Measurements from ENCODE around the gene PSME3. TPM values are rescaled to one million over a fixed set of nuclear protein-coding genes. Genes with fewer than 3 reads are reported as not detected.

PSME3 gene
- total and polyA plus RNA-seq, 2 of the 13 experiments (the other 11 are each of a cell fraction or from before 2014, with no cell fraction given) = 66.3 to 135 TPM

DNA sequence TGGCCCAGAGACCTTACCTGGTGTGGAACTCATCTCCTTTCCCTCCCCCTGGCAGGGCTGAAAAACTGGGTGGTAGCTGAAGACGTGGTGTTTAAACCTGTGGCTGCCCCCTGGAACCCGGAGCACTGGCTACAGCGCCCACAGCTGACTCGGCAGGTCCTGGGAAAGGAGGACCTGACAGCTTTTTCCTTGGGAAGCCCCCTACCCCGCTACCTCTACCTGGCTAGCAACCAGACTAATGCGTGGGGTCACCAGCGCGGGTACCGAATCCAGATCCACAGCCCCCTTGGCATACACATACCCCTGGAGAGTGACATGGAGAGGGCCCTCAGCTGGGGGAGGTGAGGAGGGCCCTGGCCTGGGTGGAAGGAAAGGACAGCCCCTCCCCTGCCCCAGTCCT is 15.8 kb downstream of the PSME3 start:
- intact Hi-C loops (cut with micrococcal nuclease; ENCODE audit: unreplicated experiment) = no loop called here
- in situ Hi-C loops (cut with HindIII; ENCODE audit: extremely low pct_ligation_motif_present, low pct_unique_long_range_greater_than_20kb) = loop anchor here (10.0 kb wide), 1 partner anchor 136 kb away; the partner anchor contains the start of genes PTGES3L and RUNDC1

More for the DNA sequence above, 15.8 kb downstream of the PSME3 start:
- POLR2A ChIA-PET = interaction anchor here (1.1 to 3.7 kb wide), 3 partner anchors 18 to 80 kb away, joined by 3 to 12 read pairs (median 10); no protein-coding TSS in a partner anchor
- H2AFZ ChIP-seq (ENCODE audit: low read length) = no peak overlapping the region
- no TSS peak for BruUV-seq (replicated peaks)
- H3K36me3 ChIP-seq (replicated peaks in 1 of 2; ENCODE audit: control insufficient read depth in 1 of 2, insufficient read depth in 2 of 2, low read length in 2 of 2) = peaks cover 13 to 16% of the 10 kb centered on the region in 2 experiments
- 92% methylated on average over 8 of the region's 9 CpGs for WGBS (ENCODE audit: low lambda C conversion rate)
- H3K9me3 ChIP-seq (ENCODE audit: low read length) = no peaks in the 10 kb centered on the region
- H3K27me3 ChIP-seq (ENCODE audit: control insufficient read depth in 1 of 2, insufficient read depth in 2 of 2, low read length in 2 of 2) = no peaks in the 10 kb centered on the region
- H3K79me2 ChIP-seq (ENCODE audit: insufficient read depth, low read length) = no peaks in the 10 kb centered on the region
- CTCF ChIA-PET (ENCODE audit: low intra/inter-chr PET ratio, low total read pairs) = no interaction called here
- DNase-seq (ENCODE audit: low spot score) (no peak), FAIRE-seq (no peak), ATAC-seq (no peak)
- TF ChIP-seq, protein P1, sequence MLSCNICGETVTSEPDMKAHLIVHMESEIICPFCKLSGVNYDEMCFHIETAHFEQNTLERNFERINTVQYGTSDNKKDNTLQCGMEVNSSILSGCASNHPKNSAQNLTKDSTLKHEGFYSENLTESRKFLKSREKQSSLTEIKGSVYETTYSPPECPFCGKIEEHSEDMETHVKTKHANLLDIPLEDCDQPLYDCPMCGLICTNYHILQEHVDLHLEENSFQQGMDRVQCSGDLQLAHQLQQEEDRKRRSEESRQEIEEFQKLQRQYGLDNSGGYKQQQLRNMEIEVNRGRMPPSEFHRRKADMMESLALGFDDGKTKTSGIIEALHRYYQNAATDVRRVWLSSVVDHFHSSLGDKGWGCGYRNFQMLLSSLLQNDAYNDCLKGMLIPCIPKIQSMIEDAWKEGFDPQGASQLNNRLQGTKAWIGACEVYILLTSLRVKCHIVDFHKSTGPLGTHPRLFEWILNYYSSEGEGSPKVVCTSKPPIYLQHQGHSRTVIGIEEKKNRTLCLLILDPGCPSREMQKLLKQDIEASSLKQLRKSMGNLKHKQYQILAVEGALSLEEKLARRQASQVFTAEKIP (CRISPR knock-in tag; IDR thresholded peaks at IDR 0.05; ENCODE audit: borderline replicate concordance) = no peak
- no peak for TF ChIP-seq NKX3-1 (CRISPR knock-in tag; IDR thresholded peaks at IDR 0.05)
- TF ChIP-seq ASH2L (IDR thresholded peaks at IDR 0.05; ENCODE audit: insufficient read length, low read depth, low read length) = no peak
- TF ChIP-seq, protein P2, sequence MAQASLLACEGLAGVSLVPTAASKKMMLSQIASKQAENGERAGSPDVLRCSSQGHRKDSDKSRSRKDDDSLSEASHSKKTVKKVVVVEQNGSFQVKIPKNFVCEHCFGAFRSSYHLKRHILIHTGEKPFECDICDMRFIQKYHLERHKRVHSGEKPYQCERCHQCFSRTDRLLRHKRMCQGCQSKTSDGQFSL (CRISPR knock-in tag; IDR thresholded peaks at IDR 0.05) = no peak
- TF ChIP-seq, protein P3, sequence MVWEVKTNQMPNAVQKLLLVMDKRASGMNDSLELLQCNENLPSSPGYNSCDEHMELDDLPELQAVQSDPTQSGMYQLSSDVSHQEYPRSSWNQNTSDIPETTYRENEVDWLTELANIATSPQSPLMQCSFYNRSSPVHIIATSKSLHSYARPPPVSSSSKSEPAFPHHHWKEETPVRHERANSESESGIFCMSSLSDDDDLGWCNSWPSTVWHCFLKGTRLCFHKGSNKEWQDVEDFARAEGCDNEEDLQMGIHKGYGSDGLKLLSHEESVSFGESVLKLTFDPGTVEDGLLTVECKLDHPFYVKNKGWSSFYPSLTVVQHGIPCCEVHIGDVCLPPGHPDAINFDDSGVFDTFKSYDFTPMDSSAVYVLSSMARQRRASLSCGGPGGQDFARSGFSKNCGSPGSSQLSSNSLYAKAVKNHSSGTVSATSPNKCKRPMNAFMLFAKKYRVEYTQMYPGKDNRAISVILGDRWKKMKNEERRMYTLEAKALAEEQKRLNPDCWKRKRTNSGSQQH (CRISPR knock-in tag; IDR thresholded peaks at IDR 0.05; ENCODE audit: low read depth) = no peak
- H3K27ac ChIP-seq (ENCODE audit: extremely low read length, insufficient read depth, low read length) = no peak overlapping the region
- no peak overlapping the region for H3K4me3 ChIP-seq (replicated peaks in 1 of 3; ENCODE audit: insufficient read depth in 1 of 3, low read depth in 2 of 3, low read length in 3 of 3)
- peaks cover 56% of the 10 kb centered on the region for H3K4me1 ChIP-seq (ENCODE audit: insufficient read depth, low read length)
- no peak overlapping the region for H3K9ac ChIP-seq (ENCODE audit: insufficient read depth, low read depth, low read length)
- no peak overlapping the region for H3K4me2 ChIP-seq (ENCODE audit: low read depth, low read length)
- H4K20me1 ChIP-seq (ENCODE audit: insufficient read depth, low read length) = no peaks in the 10 kb centered on the region

Data from HepG2 (cell line).